Neural cell (in vitro differentiated cells): ENCODE data around the gene ATG9B. TPM values are rescaled to one million over a fixed set of nuclear protein-coding genes. Genes with fewer than 3 reads are reported as not detected.
A peak's percentile ranks its signal among the peaks of the same experiment; 100 is the strongest.

Experiments
- H2AFZ ChIP-seq: fragments of 200-600, 300-800 bp; sonication (generic), shearing (Covaris generic); 2 replicates; pipeline ENCODE4 v1.6.0; 2014; ENCODE audit warnings: low read depth, mild to moderate bottlenecking, antibody characterized with exemption, low read length, moderate library complexity
- H3F3A ChIP-seq: fragments of 200-600 bp; shearing (Covaris generic); 2 replicates; pipeline ENCODE4 v1.6.1; 2016; ENCODE audit warnings: mild to moderate bottlenecking, moderate library complexity, mixed read lengths, antibody characterized with exemption, low read length; ENCODE audit not compliant: insufficient read depth, poor library complexity, severe bottlenecking
- H3K27ac ChIP-seq: fragments of 200-600, 300-800 bp; sonication (generic), shearing (Covaris generic); 2 replicates; pipeline ENCODE4 v1.5.1; 2014; ENCODE audit warnings: mild to moderate bottlenecking, low read length, moderate library complexity
- H3K27me3 ChIP-seq: fragments of 300-800, 200-600 bp; sonication (generic), shearing (Covaris generic); 2 replicates; pipeline ENCODE4 v1.6.0; 2014; ENCODE audit warnings: mild to moderate bottlenecking, low read depth, low read length, moderate library complexity; ENCODE audit not compliant: insufficient read depth
- H3K36me3 ChIP-seq: fragments of 300-800, 200-600 bp; sonication (generic), shearing (Covaris generic); 2 replicates; pipeline ENCODE4 v1.5.1; 2014; ENCODE audit warnings: mild to moderate bottlenecking, antibody characterized with exemption, low read length, moderate library complexity; ENCODE audit not compliant: insufficient read depth
- H3K4me2 ChIP-seq: fragments of 300-800, 200-600 bp; sonication (generic), shearing (Covaris generic); 2 replicates; pipeline ENCODE4 v1.6.0; 2014; ENCODE audit warnings: mild to moderate bottlenecking, low read length
- H3K4me3 ChIP-seq: fragments of 300-800, 200-600 bp; sonication (generic), shearing (Covaris generic); 2 replicates; pipeline ENCODE4 v1.5.1; 2014; ENCODE audit warnings: mild to moderate bottlenecking, low read length, moderate library complexity
- H3K79me2 ChIP-seq: fragments of 200-600 bp; shearing (Covaris generic); replicated peaks from 2 replicates; pipeline ENCODE4 v1.6.0; 2014; ENCODE audit warnings: mild to moderate bottlenecking, low read length, moderate library complexity; ENCODE audit not compliant: insufficient read depth
- H3K9ac ChIP-seq: fragments of 300-800, 200-600 bp; sonication (generic), shearing (Covaris generic); 2 replicates; pipeline ENCODE4 v1.6.1; 2016; ENCODE audit warnings: mild to moderate bottlenecking, low read length, mixed read lengths
- H3K9me2 ChIP-seq: fragments of 200-600 bp; shearing (Covaris generic); 2 replicates; pipeline ENCODE4 v1.6.1; 2016; ENCODE audit warnings: mild to moderate bottlenecking, low read length, mixed read lengths; ENCODE audit not compliant: insufficient read depth
- H3K9me3 ChIP-seq: fragments of 200-600, 300-800 bp; sonication (generic), shearing (Covaris generic); 2 replicates; pipeline ENCODE4 v1.6.1; 2016; ENCODE audit warnings: mild to moderate bottlenecking, mixed run types, low read length, moderate library complexity, mixed read lengths
- H4K20me1 ChIP-seq: fragments of 200-600 bp; shearing (Covaris generic); 2 replicates; pipeline ENCODE4 v1.6.1; 2016; ENCODE audit warnings: mild to moderate bottlenecking, mixed run types; ENCODE audit not compliant: insufficient read depth
- EP300 ChIP-seq: fragments of 450-650 bp; conservative IDR thresholded peaks from 2 replicates; pipeline ENCODE4 v1.6.1; 2014; ENCODE audit warnings: antibody characterized with exemption, mild to moderate bottlenecking, moderate library complexity; ENCODE audit not compliant: poor library complexity, severe bottlenecking
- EZH2 ChIP-seq: fragments of 200-600, 300-800 bp; shearing (Covaris generic), sonication (generic); IDR thresholded peaks from 2 replicates; pipeline ENCODE4 v1.6.1; 2014; ENCODE audit warnings: antibody characterized with exemption, low read length, borderline replicate concordance, mild to moderate bottlenecking; ENCODE audit not compliant: insufficient read depth, poor library complexity, severe bottlenecking
- MXI1 ChIP-seq: fragments of 450-650 bp; conservative IDR thresholded peaks from 2 replicates; pipeline ENCODE4 v1.6.1; 2014; ENCODE audit warnings: antibody characterized with exemption, mild to moderate bottlenecking; ENCODE audit not compliant: poor library complexity, severe bottlenecking
- POLR2AphosphoS5 ChIP-seq: IDR thresholded peaks from 2 replicates; pipeline ENCODE4 v1.6.1; 2012
- RAD21 ChIP-seq: fragments of 450-650 bp; conservative IDR thresholded peaks from 2 replicates; pipeline ENCODE4 v1.6.1; 2014; ENCODE audit warnings: antibody characterized with exemption, mild to moderate bottlenecking, moderate library complexity
- SMC3 ChIP-seq: fragments of 450-650 bp; conservative IDR thresholded peaks from 2 replicates; pipeline ENCODE4 v1.6.1; 2014; ENCODE audit warnings: antibody characterized with exemption, mild to moderate bottlenecking, moderate library complexity; ENCODE audit not compliant: poor library complexity
- TAF1 ChIP-seq: IDR thresholded peaks from 2 replicates; pipeline ENCODE4 v1.6.1; 2012; ENCODE audit warnings: low read depth
- polyA plus RNA-seq: library from polyadenylated mRNA; depleted of rRNA; stranded (reverse); fragments of >200 nt; gene quantifications from 2 replicates; pipeline ENCODE4 v1.2.3, GENCODE V29; 2014
- TF ChIP-seq, protein P1 (sequence below): IDR thresholded peaks from 2 replicates; pipeline ENCODE4 v1.6.1; 2012; ENCODE audit warnings: borderline replicate concordance
- TF ChIP-seq, protein P2 (sequence below): fragments of 450-650 bp; IDR thresholded peaks from 2 replicates; pipeline ENCODE4 v1.5.1; 2014; ENCODE audit warnings: antibody characterized with exemption, mild to moderate bottlenecking, moderate library complexity; ENCODE audit not compliant: poor library complexity, severe bottlenecking

ATG9B gene
- polyA plus RNA-seq, 1 donor from 2014 or later, result 1.4 TPM

DNA sequence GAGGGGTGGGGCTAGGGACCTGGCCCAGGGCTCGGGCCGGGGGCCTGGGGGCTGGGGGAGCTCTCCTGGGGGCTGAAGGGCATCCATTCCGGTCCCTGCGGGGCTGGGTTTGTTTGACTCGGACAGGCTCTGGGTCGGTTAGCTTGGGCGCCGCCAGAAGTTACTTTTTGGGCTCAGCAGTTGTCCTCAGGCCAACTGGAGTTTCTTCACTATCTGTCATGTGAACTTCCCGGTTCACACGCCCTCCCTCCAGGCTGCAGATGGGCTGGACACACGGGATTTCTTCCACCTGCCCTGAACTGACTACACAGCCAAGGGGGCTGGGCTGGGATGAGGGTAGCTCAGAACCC lies 38.9 kb upstream of the ATG9B start:
- no peak overlapping the region for H3K4me3 ChIP-seq
- peaks cover 7% of the 10 kb centered on the region for H3K27me3 ChIP-seq
- H4K20me1 ChIP-seq, result no peaks in the 10 kb centered on the region
- H3K36me3 ChIP-seq, result no peaks in the 10 kb centered on the region
- no peak overlapping the region for H3K9ac ChIP-seq
- H3K4me2 ChIP-seq, result no peak overlapping the region
- no peaks in the 10 kb centered on the region for H3K79me2 ChIP-seq
- no peak overlapping the region for H2AFZ ChIP-seq
- TF ChIP-seq TAF1 (no peak), POLR2AphosphoS5 (no peak), EP300 (no peak), MXI1 (no peak), EZH2 (no peak), RAD21 (no peak), SMC3 (no peak)
- TF ChIP-seq, protein P1, sequence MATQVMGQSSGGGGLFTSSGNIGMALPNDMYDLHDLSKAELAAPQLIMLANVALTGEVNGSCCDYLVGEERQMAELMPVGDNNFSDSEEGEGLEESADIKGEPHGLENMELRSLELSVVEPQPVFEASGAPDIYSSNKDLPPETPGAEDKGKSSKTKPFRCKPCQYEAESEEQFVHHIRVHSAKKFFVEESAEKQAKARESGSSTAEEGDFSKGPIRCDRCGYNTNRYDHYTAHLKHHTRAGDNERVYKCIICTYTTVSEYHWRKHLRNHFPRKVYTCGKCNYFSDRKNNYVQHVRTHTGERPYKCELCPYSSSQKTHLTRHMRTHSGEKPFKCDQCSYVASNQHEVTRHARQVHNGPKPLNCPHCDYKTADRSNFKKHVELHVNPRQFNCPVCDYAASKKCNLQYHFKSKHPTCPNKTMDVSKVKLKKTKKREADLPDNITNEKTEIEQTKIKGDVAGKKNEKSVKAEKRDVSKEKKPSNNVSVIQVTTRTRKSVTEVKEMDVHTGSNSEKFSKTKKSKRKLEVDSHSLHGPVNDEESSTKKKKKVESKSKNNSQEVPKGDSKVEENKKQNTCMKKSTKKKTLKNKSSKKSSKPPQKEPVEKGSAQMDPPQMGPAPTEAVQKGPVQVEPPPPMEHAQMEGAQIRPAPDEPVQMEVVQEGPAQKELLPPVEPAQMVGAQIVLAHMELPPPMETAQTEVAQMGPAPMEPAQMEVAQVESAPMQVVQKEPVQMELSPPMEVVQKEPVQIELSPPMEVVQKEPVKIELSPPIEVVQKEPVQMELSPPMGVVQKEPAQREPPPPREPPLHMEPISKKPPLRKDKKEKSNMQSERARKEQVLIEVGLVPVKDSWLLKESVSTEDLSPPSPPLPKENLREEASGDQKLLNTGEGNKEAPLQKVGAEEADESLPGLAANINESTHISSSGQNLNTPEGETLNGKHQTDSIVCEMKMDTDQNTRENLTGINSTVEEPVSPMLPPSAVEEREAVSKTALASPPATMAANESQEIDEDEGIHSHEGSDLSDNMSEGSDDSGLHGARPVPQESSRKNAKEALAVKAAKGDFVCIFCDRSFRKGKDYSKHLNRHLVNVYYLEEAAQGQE, result no peak
- TF ChIP-seq, protein P2, sequence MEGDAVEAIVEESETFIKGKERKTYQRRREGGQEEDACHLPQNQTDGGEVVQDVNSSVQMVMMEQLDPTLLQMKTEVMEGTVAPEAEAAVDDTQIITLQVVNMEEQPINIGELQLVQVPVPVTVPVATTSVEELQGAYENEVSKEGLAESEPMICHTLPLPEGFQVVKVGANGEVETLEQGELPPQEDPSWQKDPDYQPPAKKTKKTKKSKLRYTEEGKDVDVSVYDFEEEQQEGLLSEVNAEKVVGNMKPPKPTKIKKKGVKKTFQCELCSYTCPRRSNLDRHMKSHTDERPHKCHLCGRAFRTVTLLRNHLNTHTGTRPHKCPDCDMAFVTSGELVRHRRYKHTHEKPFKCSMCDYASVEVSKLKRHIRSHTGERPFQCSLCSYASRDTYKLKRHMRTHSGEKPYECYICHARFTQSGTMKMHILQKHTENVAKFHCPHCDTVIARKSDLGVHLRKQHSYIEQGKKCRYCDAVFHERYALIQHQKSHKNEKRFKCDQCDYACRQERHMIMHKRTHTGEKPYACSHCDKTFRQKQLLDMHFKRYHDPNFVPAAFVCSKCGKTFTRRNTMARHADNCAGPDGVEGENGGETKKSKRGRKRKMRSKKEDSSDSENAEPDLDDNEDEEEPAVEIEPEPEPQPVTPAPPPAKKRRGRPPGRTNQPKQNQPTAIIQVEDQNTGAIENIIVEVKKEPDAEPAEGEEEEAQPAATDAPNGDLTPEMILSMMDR, result no peak
- H3K9me2 ChIP-seq, result no peaks in the 10 kb centered on the region
- H3F3A ChIP-seq, result peaks cover 6% of the 10 kb centered on the region
- H3K27ac ChIP-seq, result no peak overlapping the region
- no peaks in the 10 kb centered on the region for H3K9me3 ChIP-seq

DNA sequence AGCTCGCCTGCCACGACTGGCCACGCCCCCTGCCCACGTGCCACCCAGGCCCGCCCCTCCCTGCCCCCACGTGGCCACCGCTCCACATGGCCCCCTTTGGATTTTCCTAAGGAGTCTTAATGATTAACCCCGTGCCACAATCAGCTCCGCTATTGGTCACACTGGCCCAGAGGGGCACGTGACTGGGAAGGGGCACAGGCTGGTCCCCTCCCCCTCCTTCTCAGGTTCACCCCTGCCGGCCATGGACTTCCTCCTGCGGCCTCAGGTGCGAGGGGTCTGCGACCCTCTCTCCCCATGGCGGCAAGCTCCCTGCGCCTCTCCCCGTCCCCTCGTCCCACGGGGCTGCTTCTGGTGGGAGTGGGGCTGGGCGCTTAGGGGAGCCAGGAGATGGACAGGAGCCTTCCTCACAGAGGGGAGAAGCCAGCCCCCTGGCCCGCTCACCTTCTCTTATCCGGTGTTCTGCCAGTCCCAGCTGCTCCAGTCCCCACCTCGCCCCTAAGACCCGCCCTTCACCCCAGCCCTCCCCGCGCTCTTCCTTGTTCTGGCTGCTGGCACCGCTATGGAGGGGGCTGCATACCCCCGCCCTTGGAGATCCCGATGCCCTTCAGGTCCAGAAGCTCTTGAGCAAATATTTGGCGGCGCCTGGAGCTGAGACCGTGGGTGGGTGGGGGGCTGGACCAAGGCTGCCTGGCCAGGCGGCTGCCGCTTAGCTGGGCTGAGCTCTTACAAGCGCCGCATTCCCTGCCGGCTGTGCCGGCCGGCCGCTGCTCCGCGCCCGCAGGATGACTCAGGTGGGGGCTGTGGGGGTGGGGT lies 38.3 kb upstream of the ATG9B start:
- H3K4me3 ChIP-seq, result no peak overlapping the region
- no peak overlapping the region for H3K27ac ChIP-seq
- TF ChIP-seq MXI1 (peak; percentile 29), SMC3 (no peak), EP300 (no peak), RAD21 (no peak)
- TF ChIP-seq, protein P1, result no peak
- no peaks in the 10 kb centered on the region for H4K20me1 ChIP-seq
- peaks cover 7% of the 10 kb centered on the region for H3K27me3 ChIP-seq
- H3K36me3 ChIP-seq, result no peaks in the 10 kb centered on the region
- no peaks in the 10 kb centered on the region for H3K9me3 ChIP-seq
- no peak overlapping the region for H3K9ac ChIP-seq
- H2AFZ ChIP-seq, result no peak overlapping the region
- no peak overlapping the region for H3K4me2 ChIP-seq
- H3K79me2 ChIP-seq, result no peaks in the 10 kb centered on the region
- no peaks in the 10 kb centered on the region for H3K9me2 ChIP-seq
- H3F3A ChIP-seq, result peaks cover 6% of the 10 kb centered on the region
